Measurements from ENCODE around the gene SORCS1. TPM values are rescaled to one million over a fixed set of nuclear protein-coding genes. Genes with fewer than 3 reads are reported as not detected.

Gene SORCS1
- total RNA-seq, 1 experiment from 2014 or later, result 1.7 TPM

DNA sequence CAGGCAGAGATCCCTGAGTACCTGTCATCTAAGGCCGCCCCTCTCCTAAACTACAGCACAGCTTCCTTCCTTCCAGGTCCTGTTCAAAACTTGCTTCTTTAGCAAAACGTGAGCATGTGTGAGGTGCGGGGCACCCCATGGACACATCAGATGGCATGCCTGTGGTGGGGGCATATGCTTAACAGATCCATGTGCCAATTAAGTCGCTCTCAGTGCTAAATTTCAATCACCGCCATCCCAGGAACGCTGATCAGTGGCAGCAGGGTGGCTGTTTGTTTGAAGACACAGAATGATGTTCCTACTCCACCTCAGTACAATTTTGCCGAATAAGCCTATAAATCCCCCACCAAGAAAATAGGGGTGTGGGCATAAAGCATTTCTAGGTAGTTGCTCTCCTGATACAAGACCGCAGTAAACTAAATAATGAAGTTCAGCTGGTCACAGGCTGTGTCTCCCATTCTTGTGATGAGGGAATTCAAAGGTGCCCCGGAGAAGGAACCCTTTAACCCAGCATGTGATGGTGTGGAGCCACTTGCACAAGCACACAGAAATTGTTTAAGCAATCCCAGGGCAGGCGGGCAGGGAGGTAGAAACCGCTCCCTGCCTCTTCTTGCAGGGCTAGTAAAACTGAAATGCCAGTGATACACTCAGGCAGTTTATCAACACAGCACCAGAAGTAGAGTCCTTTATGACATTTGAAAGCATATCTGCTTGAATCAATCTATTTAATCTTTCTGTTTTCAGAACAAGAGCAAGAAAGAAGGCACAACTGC is 205.7 kb downstream of the SORCS1 start:
- TF ChIP-seq, protein P1, sequence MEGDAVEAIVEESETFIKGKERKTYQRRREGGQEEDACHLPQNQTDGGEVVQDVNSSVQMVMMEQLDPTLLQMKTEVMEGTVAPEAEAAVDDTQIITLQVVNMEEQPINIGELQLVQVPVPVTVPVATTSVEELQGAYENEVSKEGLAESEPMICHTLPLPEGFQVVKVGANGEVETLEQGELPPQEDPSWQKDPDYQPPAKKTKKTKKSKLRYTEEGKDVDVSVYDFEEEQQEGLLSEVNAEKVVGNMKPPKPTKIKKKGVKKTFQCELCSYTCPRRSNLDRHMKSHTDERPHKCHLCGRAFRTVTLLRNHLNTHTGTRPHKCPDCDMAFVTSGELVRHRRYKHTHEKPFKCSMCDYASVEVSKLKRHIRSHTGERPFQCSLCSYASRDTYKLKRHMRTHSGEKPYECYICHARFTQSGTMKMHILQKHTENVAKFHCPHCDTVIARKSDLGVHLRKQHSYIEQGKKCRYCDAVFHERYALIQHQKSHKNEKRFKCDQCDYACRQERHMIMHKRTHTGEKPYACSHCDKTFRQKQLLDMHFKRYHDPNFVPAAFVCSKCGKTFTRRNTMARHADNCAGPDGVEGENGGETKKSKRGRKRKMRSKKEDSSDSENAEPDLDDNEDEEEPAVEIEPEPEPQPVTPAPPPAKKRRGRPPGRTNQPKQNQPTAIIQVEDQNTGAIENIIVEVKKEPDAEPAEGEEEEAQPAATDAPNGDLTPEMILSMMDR (conservative IDR thresholded peaks at IDR 0.05), result no peak
- H3T11ph ChIP-seq (ENCODE audit: low read length), result no peak overlapping the region
- no peak overlapping the region for H2BK120ac ChIP-seq (ENCODE audit: low read depth, low read length, poor library complexity, severe bottlenecking)
- H3K23ac ChIP-seq (ENCODE audit: insufficient read length, low read depth, low read length), result no peak overlapping the region
- H2BK5ac ChIP-seq (ENCODE audit: insufficient read length, low read length), result no peak overlapping the region
- no peak overlapping the region for H3K18ac ChIP-seq (ENCODE audit: insufficient read length, low read depth, low read length)
- H4K8ac ChIP-seq (replicated peaks; ENCODE audit: insufficient read length, low read depth, low read length), result no peak overlapping the region
- WGBS (ENCODE audit: extremely low coverage, insufficient read length, low lambda C conversion rate), result no CpG with 5 or more reads among the region's 11 CpGs
- H2BK15ac ChIP-seq (ENCODE audit: low read depth, low read length), result no peak overlapping the region
- H3K27ac ChIP-seq (ENCODE audit: insufficient read length, low read depth, low read length), result no peak overlapping the region
- H3K9me3 ChIP-seq (ENCODE audit: control insufficient read depth, low read depth, low read length), result no peaks in the 10 kb centered on the region
- H2BK12ac ChIP-seq (ENCODE audit: insufficient read length, low read depth, low read length), result no peak overlapping the region
- no peak overlapping the region for H2AK5ac ChIP-seq (ENCODE audit: insufficient read length, low read length)
- no peak overlapping the region for H3K4me3 Mint-ChIP-seq
- H3K79me1 ChIP-seq (ENCODE audit: insufficient read depth, low read depth, low read length, poor library complexity, severe bottlenecking), result no peaks in the 10 kb centered on the region
- no peaks in the 10 kb centered on the region for H3K79me2 ChIP-seq (ENCODE audit: insufficient read depth, low read length)
- H4K5ac ChIP-seq (ENCODE audit: insufficient read length, low read depth, low read length), result no peak overlapping the region
- no peak overlapping the region for H2AFZ ChIP-seq (ENCODE audit: low read length)
- peaks cover 2 to 11% (median 6%) of the 10 kb centered on the region in 3 experiments; a peak in 6 of 7 replicates for H3K36me3 Mint-ChIP-seq (ENCODE audit: insufficient read depth in 1 of 3, low read depth in 3 of 3)
- H2BK20ac ChIP-seq (ENCODE audit: low read depth, low read length, poor library complexity, severe bottlenecking), result no peak overlapping the region
- H3K4me1 Mint-ChIP-seq, result peaks cover 14 to 30% of the 10 kb centered on the region in 2 experiments
- no peak overlapping the region for H3K4me2 ChIP-seq (ENCODE audit: insufficient read depth, insufficient read length, low read length)
- no peak overlapping the region for H3K56ac ChIP-seq (ENCODE audit: insufficient read length, low read depth, low read length)
- no peaks in the 10 kb centered on the region for H4K20me1 ChIP-seq (ENCODE audit: control insufficient read depth, insufficient read depth, insufficient read length)
- H3K4me1 ChIP-seq (ENCODE audit: insufficient read depth, low read length), result no peaks in the 10 kb centered on the region
- peaks cover 0 to 7% of the 10 kb centered on the region in 2 experiments; a peak in 2 of 5 replicates for H3K9me3 Mint-ChIP-seq
- H3K27me3 ChIP-seq (ENCODE audit: insufficient read depth, low read length), result no peaks in the 10 kb centered on the region
- no peak for DNase-seq
- no peak overlapping the region for H3K9ac ChIP-seq (ENCODE audit: extremely low read depth, insufficient read length, low read length)
- H3K4ac ChIP-seq (ENCODE audit: low read depth, low read length), result no peak overlapping the region
- no peak overlapping the region for H4K91ac ChIP-seq (ENCODE audit: insufficient read length, low read depth, low read length)
- no peaks in the 10 kb centered on the region for H3K27me3 Mint-ChIP-seq (ENCODE audit: low read depth)
- no peak overlapping the region for H3K27ac Mint-ChIP-seq
- H3K23me2 ChIP-seq (ENCODE audit: insufficient read length, low read depth, low read length, poor library complexity, severe bottlenecking), result no peaks in the 10 kb centered on the region
- no peak overlapping the region for H3K14ac ChIP-seq (ENCODE audit: insufficient read depth, low read length)

Data from H9 (cell line).